ENCODE results near the gene CALCB. TPM values are rescaled to one million over a fixed set of nuclear protein-coding genes. Genes with fewer than 3 reads are reported as not detected.
A peak's percentile ranks its signal among the peaks of the same experiment; 100 is the strongest.

Gene CALCB, protein sequence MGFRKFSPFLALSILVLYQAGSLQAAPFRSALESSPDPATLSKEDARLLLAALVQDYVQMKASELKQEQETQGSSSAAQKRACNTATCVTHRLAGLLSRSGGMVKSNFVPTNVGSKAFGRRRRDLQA
- total RNA-seq (2013; cell fraction: nucleolus; rRNA removed): not detected in 2 replicates
- 0.22 and 0.23 TPM in 2 replicates for total RNA-seq (2014; rRNA removed)
- total RNA-seq (2014; rRNA removed; fragmentation: Illumina TruSeq; extraction: Trizol): 0.05 and 0.09 TPM in 2 replicates
- total RNA-seq (2021): 0.28 TPM in 1 of 2 replicates, not detected in the other
- polyA plus RNA-seq (2011; ENCODE audit: low read depth): not detected
- not detected in 2 replicates for polyA plus RNA-seq (2011; rRNA removed)
- polyA plus RNA-seq (2011; cell fraction: cytosol; rRNA removed): not detected in 2 replicates
- polyA plus RNA-seq (2011; cell fraction: nucleus; rRNA removed): not detected in 2 replicates
- 0.07 TPM in 1 of 2 replicates, not detected in the other for polyA plus RNA-seq (2012)
- polyA plus RNA-seq (2014; fragmentation: Illumina TruSeq; extraction: Trizol): 0.09 TPM in 1 of 2 replicates, not detected in the other
- not detected for polyA plus RNA-seq (2014; fragmentation: Nextera tagmentation; extraction: Ambion mirVana)
- polyA plus RNA-seq (2014; rRNA removed): 0.05 and 0.19 TPM in 2 replicates
- polyA plus RNA-seq (2016; fragmentation: Nextera tagmentation; extraction: Ambion mirVana): under 1 TPM; 0.10 to 0.12 TPM
- not detected in 2 replicates for polyA minus RNA-seq (2011; rRNA and poly(A)+ RNA removed)
- polyA minus RNA-seq (2011; cell fraction: cytosol; rRNA and poly(A)+ RNA removed): not detected in 2 replicates
- polyA minus RNA-seq (2011; cell fraction: nucleus; rRNA and poly(A)+ RNA removed): not detected in 2 replicates
- percentile 7 among the genes with signal in this experiment for Bru-seq, nascent RNA
- percentile 11 among the genes with signal in this experiment for BruChase-seq, experiment 1, labeled RNA remaining after a 6-hour chase
- BruChase-seq, experiment 2, labeled RNA remaining after a 2-hour chase: percentile 13 among the genes with signal in this experiment
- long read RNA-seq, experiment 1: 0 reads
- long read RNA-seq, experiment 2: 0 reads

DNA sequence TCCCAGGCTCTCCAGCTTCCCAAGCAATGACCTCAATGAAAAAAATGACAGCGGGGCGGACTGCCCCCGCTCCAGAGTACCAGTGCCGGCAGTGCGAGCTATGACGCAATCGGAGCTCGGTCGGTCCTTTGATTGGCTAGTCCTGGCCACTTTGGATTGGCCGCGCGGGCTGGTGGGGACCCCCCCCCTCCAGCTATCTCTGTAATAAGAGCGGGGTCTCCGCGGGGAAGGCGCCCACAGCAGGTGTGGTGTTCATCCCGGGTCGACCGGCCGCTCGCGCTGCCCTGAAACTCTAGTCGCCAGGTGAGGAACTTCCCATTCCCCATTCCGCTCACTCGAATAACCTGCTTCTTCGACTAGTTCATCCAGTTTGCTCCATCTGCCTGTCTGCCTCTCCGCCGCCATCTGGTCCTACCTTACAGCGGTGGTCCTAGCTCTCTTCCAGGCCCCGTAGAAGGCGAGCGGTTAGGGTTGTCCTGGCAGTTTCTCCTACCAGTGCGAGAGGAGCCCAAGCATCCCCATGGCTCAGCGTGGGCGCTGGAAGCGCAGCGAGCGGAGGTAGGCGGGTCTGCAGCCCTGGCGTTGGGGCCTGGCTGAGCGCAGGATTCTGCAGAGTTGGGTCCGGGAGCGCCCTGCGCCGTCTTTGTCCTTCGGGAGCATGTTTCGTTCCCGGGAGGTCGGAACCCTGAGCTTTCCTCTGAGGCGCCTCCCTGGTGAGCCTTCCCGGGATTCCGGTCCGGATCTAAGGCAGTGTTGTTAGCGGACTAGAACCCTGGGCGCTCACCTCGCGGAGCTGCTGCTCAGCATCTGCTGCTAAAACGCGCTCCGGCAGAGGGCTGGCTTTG is at the start of gene CALCB:
TSS of gene CALCB (plus strand) at position 233 of the 845 bp plus-strand sequence. CDS start 1,126 bp downstream, outside the sequence.
- RAD21 ChIA-PET (ENCODE audit: unreplicated experiment): no interaction called here
- POLR2A ChIA-PET: no interaction called here
- Histone ChIP-seq H3K9me3 (replicated peaks; ENCODE audit: control insufficient read depth, insufficient read depth, low read length) (no peaks in the 10 kb centered on the region; the same call in 2 of the 3 replicates), H3K27ac (ENCODE audit: control insufficient read depth, insufficient read depth) (no peak within 1 kb of the TSS), H3K4me1 (ENCODE audit: control insufficient read depth, insufficient read depth, low read length) (no peaks in the 10 kb centered on the region), H3K9ac (ENCODE audit: control insufficient read depth, insufficient read depth, low read length) (no peak within 1 kb of the TSS), H3K27me3 (replicated peaks in 1 of 2; ENCODE audit: control insufficient read depth in 2 of 2, insufficient read depth in 2 of 2, low read length in 1 of 2) (0 out of 4 replicates have a peak, but pooled peaks cover 0 to 2% of the 10 kb centered on the region in 2 experiments), H3K4me2 (ENCODE audit: control insufficient read depth, insufficient read depth) (peak within 1 kb of the TSS; percentile 59), H4K20me1 (ENCODE audit: control insufficient read depth, insufficient read depth) (no peaks in the 10 kb centered on the region), H3K79me2 (ENCODE audit: control insufficient read depth, insufficient read depth, low read length) (no peaks in the 10 kb centered on the region), H2AFZ (ENCODE audit: control insufficient read depth, low read depth, low read length) (peak within 1 kb of the TSS; percentile 75), H3K36me3 (ENCODE audit: control insufficient read depth in 2 of 2, insufficient read depth in 2 of 2, low read length in 1 of 2) (no peaks in the 10 kb centered on the region), H3K4me3 (no peak within 1 kb of the TSS)
- FAIRE-seq (no peak), DNase-seq (ENCODE audit: low read depth, low spot score) (no peak), ATAC-seq (no peak)
- CTCF ChIA-PET: interaction anchor here (0.8 kb wide), 1 partner anchor 89 kb away, joined by 3 read pairs; no protein-coding TSS in a partner anchor
- BruUV-seq (replicated peaks): no TSS peak
- WGBS (ENCODE audit: insufficient coverage, insufficient replicate concordance, low lambda C conversion rate, missing lambda C conversion rate): 38% methylated on average over 57 of the region's 60 CpGs
- intact Hi-C loops (cut with micrococcal nuclease; ENCODE audit: unreplicated experiment) (loop anchor here (2.0 to 10.0 kb wide), 2 partner anchors 101 to 539 kb away; partner anchors contain the start of gene CALCA), in situ Hi-C loops (cut with MboI) (loop anchor here (5.0 kb wide), 1 partner anchor 166 kb away; no protein-coding TSS in a partner anchor)
- TF ChIP-seq SREBF2 (IDR thresholded peaks at IDR 0.05; ENCODE audit: low read length) (no peak), SMC3 (IDR thresholded peaks at IDR 0.05; ENCODE audit: borderline replicate concordance, low read length) (no peak), ETV6 (conservative IDR thresholded peaks at IDR 0.05 in 1 of 2, IDR thresholded peaks at IDR 0.05 in 1 of 2; ENCODE audit: borderline replicate concordance in 1 of 2, low read depth in 1 of 2) (no peak), SIX5 (IDR thresholded peaks at IDR 0.05; ENCODE audit: low read depth, low read length, severe bottlenecking) (no peak), BRCA1 (IDR thresholded peaks at IDR 0.05; ENCODE audit: low read depth, low read length) (no peak), ZNF217 (IDR thresholded peaks at IDR 0.05) (no peak), POLR2AphosphoS2 (IDR thresholded peaks at IDR 0.05; ENCODE audit: low read depth, low read length) (no peak), HDAC6 (IDR thresholded peaks at IDR 0.05; ENCODE audit: unreplicated experiment) (no peak), ESRRA (IDR thresholded peaks at IDR 0.05; ENCODE audit: low read length) (no peak)
- TF ChIP-seq, protein P1, sequence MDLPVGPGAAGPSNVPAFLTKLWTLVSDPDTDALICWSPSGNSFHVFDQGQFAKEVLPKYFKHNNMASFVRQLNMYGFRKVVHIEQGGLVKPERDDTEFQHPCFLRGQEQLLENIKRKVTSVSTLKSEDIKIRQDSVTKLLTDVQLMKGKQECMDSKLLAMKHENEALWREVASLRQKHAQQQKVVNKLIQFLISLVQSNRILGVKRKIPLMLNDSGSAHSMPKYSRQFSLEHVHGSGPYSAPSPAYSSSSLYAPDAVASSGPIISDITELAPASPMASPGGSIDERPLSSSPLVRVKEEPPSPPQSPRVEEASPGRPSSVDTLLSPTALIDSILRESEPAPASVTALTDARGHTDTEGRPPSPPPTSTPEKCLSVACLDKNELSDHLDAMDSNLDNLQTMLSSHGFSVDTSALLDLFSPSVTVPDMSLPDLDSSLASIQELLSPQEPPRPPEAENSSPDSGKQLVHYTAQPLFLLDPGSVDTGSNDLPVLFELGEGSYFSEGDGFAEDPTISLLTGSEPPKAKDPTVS (IDR thresholded peaks at IDR 0.05; ENCODE audit: low read depth, low read length): no peak
- SMC1A ChIA-PET (ENCODE audit: uncharacterized antibody, unreplicated experiment): interaction anchor here (0.5 kb wide), 1 partner anchor 138 kb away, joined by 3 read pairs; no protein-coding TSS in a partner anchor
